H54 (cell line): ENCODE results near the gene PCSK6.

Experiments
- DNase-seq: peaks from one replicate; pipeline ENCODE4 v3.0.0; 2011; ENCODE audit warnings: low spot score, mixed read lengths; ENCODE audit not compliant: insufficient read length
- FAIRE-seq: peaks from 3 replicates; lab custom pipeline; 2011; peaks lifted over from hg19 to GRCh38; lab: Jason Lieb, UNC
- POLR2A ChIP-seq: IDR thresholded peaks from 2 replicates; pipeline ENCODE4 v1.6.1; 2011; ENCODE audit warnings: low read depth, mild to moderate bottlenecking, low read length

The PCSK6 gene

DNA sequence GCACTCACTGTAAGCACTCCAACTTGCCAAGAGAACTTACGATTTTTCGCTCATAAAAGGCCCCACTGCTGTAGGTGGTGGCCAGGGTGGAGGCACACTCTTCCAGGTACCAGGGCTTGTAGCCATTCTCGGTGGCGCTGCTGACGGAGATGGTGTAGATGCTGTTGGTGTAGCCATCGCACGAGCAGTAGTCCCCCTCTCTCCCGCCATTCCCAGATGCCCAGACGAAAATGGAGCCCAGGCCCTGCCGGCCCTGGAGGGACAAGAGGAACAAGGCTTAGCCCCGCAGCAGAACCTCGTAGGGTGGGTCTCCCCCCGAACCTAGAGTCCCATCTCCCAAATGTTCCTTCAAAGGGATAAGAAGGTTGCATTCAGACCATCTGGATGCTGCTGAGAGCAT is 96.3 kb downstream of the PCSK6 start:
- FAIRE-seq (no peak), DNase-seq (no peak)
- no peak for TF ChIP-seq POLR2A

DNA sequence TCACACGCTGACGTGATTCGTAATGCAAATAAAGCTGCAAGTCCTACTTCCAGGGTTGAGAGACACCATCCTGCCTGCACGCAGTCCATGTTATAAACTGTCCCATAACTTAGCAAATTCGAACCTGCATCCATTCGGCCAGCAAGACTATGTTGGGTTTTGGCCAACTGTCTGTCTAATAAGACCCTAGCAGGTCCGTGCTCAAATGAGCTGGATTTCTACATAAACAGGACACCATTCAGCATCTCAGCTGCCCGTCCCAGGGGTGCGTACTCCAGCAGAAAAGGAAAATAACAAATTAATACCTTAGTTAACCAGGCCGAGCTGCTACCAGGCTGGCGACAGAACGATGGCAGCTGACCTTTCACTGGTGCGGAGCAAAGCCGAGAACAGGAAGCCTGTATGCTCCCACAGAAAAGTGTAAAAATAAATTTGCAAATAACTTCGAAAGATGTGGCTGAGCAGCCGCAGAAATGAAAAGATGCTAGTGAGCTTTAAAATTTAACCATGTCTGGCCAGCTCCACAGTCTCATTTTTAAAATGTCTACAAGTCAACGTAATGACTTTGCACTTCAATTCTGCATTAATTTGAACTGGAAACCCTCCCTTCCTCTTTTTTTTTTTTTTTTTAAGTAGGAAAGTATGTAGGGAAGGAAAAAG is 97.4 kb downstream of the PCSK6 start:
- FAIRE-seq = no peak
- TF ChIP-seq POLR2A = no peak
- DNase-seq = no peak

DNA sequence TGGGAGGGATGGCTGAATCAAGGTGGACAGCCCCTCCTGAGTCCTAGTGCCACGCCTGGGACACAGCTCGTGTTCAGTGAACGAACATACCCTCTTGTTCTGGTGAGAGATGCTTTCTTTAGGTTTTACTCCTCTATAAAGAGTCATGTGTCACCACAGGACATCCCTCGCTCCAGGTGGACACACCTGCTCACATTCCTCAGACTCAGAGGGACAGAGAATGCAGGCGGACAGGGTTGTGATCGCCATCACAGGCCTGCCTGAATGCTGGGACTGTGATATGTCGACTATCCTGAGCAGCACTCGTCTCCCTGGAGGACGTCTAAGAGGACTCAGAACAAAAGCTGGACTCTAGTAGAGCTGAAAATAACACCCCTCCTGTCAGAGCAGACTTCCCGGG is 98.1 kb downstream of the PCSK6 start:
- no peak for TF ChIP-seq POLR2A
- FAIRE-seq = no peak
- DNase-seq = no peak

DNA sequence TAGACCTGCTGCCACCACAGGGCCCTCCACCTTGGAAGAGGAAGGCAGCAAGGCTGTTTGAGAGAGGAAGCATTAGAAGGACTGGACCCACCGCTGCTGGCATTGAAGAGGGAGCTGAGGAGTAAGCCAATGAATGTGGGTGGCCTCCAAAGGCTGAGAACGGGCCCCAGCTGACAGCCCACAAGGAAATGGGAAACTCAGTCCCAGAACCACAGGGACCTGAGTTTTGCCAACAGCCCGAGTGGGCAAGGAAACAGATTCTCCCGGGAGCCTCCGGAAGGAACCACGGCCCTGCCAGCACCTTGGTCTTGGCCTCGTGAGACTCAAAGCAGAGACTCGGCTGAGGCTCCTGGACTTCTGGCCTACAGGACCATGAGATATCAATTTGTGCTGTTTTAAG is 99.0 kb downstream of the PCSK6 start:
- no peak for TF ChIP-seq POLR2A
- no peak for FAIRE-seq

GRCh38 chr15:101390060-101390459 is 99.4 kb downstream of the PCSK6 start:
- DNase-seq (no peak), FAIRE-seq (no peak)
- no peak for TF ChIP-seq POLR2A

More for the DNA sequence above, 99.0 kb downstream of the PCSK6 start:
- no peak for DNase-seq

DNA sequence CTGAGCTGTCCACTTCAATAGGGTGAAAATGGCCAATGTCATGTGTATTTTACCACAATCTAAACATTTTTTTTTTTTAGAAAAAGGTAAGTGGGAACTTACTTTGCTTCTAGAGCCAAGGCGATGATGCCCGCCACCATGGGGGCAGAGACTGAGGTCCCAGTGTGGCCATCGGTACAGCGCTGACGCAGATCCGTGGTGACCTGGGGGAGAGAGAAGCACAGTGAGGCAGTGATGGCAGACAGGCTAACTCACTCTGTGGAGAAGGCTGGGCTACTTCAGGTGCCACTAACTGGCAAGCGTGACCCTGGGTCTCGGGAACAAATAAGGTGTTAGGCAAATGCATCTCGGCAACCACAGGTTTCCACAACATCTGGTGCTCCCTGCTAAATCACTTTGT is 100.1 kb downstream of the PCSK6 start:
- FAIRE-seq (no peak), DNase-seq (no peak)
- TF ChIP-seq POLR2A = no peak

DNA sequence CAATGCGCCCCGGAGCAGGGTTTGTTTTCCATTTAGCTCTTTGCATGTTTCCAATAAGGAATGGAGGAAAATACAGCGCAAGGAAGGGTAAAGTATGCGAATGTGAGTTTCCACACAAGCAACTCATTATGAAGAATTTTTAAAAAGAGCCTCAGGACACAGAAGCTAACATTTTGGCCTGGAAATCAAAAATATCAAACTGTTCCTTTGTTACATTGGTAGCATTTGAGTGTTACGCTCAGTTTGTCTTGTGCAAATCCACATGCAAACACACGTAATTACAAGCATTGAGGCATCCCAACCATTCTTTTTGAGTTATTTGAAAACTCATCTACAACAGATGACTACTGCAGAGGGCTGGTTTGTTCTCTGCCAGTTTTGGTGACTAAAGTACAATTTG is 101.5 kb downstream of the PCSK6 start:
- TF ChIP-seq POLR2A = no peak
- FAIRE-seq = no peak
- no peak for DNase-seq

DNA sequence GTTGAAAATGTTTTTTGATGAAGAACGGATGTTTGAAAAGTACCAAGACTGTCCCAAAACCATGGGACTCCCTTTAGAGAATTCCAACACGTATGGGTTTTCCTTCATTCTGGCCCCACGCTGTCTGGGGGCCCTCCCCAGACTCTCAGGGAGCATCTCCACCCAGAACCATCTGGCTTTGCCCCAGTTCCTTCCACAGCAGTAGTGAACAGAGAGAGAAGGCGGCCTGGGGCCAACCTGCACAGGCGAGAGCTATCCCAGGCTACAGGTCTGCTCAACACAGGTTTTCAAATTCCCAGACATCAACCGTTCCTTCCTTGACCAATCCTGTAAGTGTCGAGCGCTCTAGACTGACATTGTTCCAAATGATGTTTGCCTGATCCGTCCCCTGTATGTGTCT is 101.9 kb downstream of the PCSK6 start:
- DNase-seq (no peak), FAIRE-seq (no peak)
- TF ChIP-seq POLR2A = no peak

GRCh38 chr15:101386967-101387366 is 102.5 kb downstream of the PCSK6 start:
- FAIRE-seq = no peak
- no peak for TF ChIP-seq POLR2A
- no peak for DNase-seq

DNA sequence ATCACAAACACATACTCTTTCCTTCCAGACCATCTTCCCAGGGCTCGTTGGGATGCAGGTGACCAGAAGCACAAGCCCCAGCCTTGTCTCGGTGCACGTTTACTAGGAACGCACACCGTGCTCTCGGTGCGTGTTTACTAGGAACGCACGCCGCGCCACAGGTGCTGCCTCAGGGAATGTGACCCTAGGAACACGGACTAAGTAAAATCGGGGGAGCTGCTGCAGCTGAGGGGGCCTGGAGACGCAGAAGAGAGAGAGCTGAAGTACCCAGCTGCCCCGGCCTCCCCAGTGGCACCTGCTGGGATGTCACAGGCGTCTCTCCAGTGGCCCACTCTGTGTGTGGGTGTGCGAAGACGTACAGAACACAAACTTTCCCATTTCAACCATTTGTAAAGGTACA is 103.5 kb downstream of the PCSK6 start:
- no peak for TF ChIP-seq POLR2A
- FAIRE-seq (no peak), DNase-seq (no peak)

DNA sequence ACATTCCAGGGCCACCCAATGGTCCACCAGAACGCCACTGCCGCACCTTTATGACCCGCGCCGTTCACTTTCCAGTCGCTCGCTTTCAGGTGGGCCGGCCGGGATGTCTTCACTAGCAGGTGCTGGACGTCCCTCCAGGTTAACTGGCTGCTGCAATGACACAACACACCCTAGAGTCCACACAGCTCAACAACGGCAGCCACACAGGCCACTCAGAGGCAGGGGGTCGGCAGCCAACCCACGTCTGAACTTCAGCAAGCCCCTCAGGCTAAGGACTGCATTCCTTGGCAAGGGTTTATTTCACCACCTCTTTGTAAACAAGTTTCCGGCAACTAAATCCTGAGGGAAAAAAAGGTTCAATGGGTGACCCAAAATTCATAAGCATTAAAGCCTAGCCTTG is 105.2 kb downstream of the PCSK6 start:
- no peak for FAIRE-seq
- no peak for TF ChIP-seq POLR2A
- DNase-seq = no peak

- TF ChIP-seq POLR2A = no peak
- DNase-seq = no peak
- FAIRE-seq = no peak
Measured at GRCh38 chr15:101382544-101382943, 107.0 kb downstream of the PCSK6 start.

- DNase-seq (no peak), FAIRE-seq (no peak)
- TF ChIP-seq POLR2A = no peak
Measured at GRCh38 chr15:101381671-101382212, 107.8 kb downstream of the PCSK6 start.

DNA sequence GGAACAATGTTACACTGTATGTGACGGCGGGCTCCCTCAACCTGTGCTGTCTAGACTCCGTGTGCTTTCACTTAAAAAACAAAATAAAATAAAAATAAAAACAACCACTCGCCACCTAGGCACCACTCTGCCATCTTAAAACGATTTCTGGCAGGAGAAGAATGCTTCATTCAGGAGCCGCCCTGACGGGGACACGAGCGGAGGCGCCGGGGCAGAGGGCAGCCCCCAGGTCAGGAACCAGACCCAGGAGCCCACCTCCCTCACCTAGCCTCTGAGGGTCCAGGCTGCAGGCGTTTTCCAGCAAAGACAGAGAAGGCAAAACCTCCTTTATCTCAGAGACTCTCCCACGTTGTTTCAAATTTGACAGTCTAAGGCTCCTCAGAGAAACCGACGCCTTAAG is 109.4 kb downstream of the PCSK6 start:
- FAIRE-seq = no peak

DNA sequence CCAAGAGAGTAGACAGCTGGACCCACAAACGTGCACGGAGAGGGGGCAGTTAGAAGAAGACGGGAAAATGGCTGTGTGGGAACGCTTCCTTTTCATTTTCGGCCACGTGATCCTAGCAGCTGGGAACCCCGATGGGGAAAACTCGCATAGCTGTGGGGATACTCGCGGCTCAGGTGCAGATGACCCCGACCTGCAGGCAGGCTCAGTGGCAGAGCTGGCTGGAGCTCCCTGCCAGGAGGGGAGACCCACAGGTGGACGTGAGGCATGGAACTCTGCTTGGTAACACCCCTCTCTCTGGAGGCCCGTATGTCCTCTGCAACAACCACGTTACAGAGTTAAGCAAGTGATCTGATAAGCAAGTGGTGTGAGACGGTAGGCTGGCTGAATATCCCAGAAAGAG is 109.9 kb downstream of the PCSK6 start:
- DNase-seq = no peak
- no peak for TF ChIP-seq POLR2A
- no peak for FAIRE-seq

More for the DNA sequence above, 109.4 kb downstream of the PCSK6 start:
- TF ChIP-seq POLR2A = no peak
- no peak for DNase-seq
